Neural progenitor cell (in vitro differentiated cells): ENCODE results near the gene GRID1.

Experiments used
- EZH2 ChIP-seq: fragments of 200-600 bp; sonication (generic); IDR thresholded peaks from 2 replicates; pipeline ENCODE4 v1.6.1; 2017; ENCODE audit warnings: antibody characterized with exemption, mild to moderate bottlenecking, moderate library complexity
- EZH2phosphoT487 ChIP-seq: fragments of 200-600 bp; sonication (generic); IDR thresholded peaks from 2 replicates; pipeline ENCODE4 v1.6.1; 2017; ENCODE audit warnings: antibody characterized with exemption
- TF ChIP-seq, protein P1 (sequence below): fragments of 200-600 bp; sonication (generic); IDR thresholded peaks from 2 replicates; pipeline ENCODE4 v1.5.1; 2017; ENCODE audit warnings: antibody characterized with exemption, mild to moderate bottlenecking

DNA sequence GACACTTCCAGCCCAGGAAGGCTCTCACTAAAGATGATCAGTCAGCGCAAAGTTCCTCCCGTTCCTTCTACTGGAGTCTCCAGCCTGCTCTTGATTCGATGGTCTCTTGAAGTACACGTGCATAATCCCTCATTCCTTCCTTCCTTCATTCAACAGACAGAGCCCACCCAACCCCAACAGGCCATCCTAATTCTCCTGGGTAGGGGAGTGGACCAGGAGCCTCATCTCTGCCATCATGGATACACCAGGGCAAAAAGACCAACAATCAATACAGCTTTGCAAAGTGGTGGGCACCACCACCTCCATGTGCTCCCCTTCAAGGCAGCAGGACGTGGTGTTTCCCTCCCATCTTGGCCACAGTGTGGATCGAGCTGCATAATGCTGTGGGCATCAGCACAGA, 446.3 kb downstream of the GRID1 start:
- TF ChIP-seq, protein P1, sequence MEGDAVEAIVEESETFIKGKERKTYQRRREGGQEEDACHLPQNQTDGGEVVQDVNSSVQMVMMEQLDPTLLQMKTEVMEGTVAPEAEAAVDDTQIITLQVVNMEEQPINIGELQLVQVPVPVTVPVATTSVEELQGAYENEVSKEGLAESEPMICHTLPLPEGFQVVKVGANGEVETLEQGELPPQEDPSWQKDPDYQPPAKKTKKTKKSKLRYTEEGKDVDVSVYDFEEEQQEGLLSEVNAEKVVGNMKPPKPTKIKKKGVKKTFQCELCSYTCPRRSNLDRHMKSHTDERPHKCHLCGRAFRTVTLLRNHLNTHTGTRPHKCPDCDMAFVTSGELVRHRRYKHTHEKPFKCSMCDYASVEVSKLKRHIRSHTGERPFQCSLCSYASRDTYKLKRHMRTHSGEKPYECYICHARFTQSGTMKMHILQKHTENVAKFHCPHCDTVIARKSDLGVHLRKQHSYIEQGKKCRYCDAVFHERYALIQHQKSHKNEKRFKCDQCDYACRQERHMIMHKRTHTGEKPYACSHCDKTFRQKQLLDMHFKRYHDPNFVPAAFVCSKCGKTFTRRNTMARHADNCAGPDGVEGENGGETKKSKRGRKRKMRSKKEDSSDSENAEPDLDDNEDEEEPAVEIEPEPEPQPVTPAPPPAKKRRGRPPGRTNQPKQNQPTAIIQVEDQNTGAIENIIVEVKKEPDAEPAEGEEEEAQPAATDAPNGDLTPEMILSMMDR, result no peak
- no peak for TF ChIP-seq EZH2
- no peak for TF ChIP-seq EZH2phosphoT487
